GM23338 (cell line): Measurements from ENCODE around the gene MAP2K1. TPM values are rescaled to one million over a fixed set of nuclear protein-coding genes. Genes with fewer than 3 reads are reported as not detected.
"Not testable (repeated sequence)": the region's sequence is repeated elsewhere in the genome, so short reads cannot be mapped to it uniquely, and the experiment has no call there.

Experiments
- ATAC-seq: fragments of 200-7000 bp; cut with Tn5 transposase; 3 replicates; pipeline ENCODE4 v1.9.1; 2020
- DNase-seq: peaks from one replicate; pipeline ENCODE4 v3.0.0-alpha.2; 2015; ENCODE audit warnings: low spot score
- H2AFZ ChIP-seq: fragments of 200-600 bp; sonication (generic); 2 replicates; pipeline ENCODE4 v1.8.0; 2016; ENCODE audit warnings: antibody characterized with exemption, mild to moderate bottlenecking, moderate library complexity
- H3F3A ChIP-seq: fragments of 200-600 bp; sonication (generic); replicated peaks from 2 replicates; pipeline ENCODE4 v1.8.0; 2017; ENCODE audit warnings: antibody characterized with exemption, mixed run types, low read depth
- H3K27ac ChIP-seq: fragments of 200-600 bp; sonication (generic); 2 replicates; pipeline ENCODE4 v1.6.1; 2016; ENCODE audit warnings: low read depth
- H3K27me3 ChIP-seq: fragments of 200-600 bp; sonication (generic); 2 replicates; pipeline ENCODE4 v1.8.0; 2016; ENCODE audit warnings: mild to moderate bottlenecking, mixed run types, moderate library complexity; ENCODE audit not compliant: insufficient read depth
- H3K36me3 ChIP-seq: fragments of 200-600 bp; sonication (generic); 2 replicates; pipeline ENCODE4 v1.8.0; 2016; ENCODE audit warnings: mild to moderate bottlenecking; ENCODE audit not compliant: insufficient read depth
- H3K4me1 ChIP-seq: fragments of 200-600 bp; sonication (generic); 2 replicates; pipeline ENCODE4 v1.8.0; 2016; ENCODE audit warnings: mild to moderate bottlenecking, moderate library complexity; ENCODE audit not compliant: insufficient read depth
- H3K4me2 ChIP-seq: fragments of 200-600 bp; sonication (generic); 2 replicates; pipeline ENCODE4 v1.7.1; 2017; ENCODE audit warnings: mixed run types
- H3K4me3 ChIP-seq: fragments of 200-600 bp; sonication (generic); 2 replicates; pipeline ENCODE4 v1.6.1; 2016; ENCODE audit warnings: mixed run types
- H3K79me2 ChIP-seq: fragments of 200-600 bp; sonication (generic); replicated peaks from 2 replicates; pipeline ENCODE4 v1.8.0; 2017; ENCODE audit warnings: mild to moderate bottlenecking; ENCODE audit not compliant: insufficient read depth
- H3K9me2 ChIP-seq: fragments of 200-600 bp; sonication (generic); 2 replicates; pipeline ENCODE4 v1.8.0; 2017; ENCODE audit not compliant: insufficient read depth
- H4K20me1 ChIP-seq: fragments of 200-600 bp; sonication (generic); replicated peaks from 2 replicates; pipeline ENCODE4 v1.8.0; 2017; ENCODE audit warnings: mild to moderate bottlenecking; ENCODE audit not compliant: insufficient read depth
- H3K27ac Mint-ChIP-seq: 2 replicates; pipeline ENCODE4 v1.8.0; 2020; ENCODE audit warnings: inconsistent platforms, mild to moderate bottlenecking, moderate library complexity, mixed read lengths
- H3K27me3 Mint-ChIP-seq: 3 replicates; pipeline ENCODE4 v1.8.0; 2022; ENCODE audit warnings: low read depth, mild to moderate bottlenecking, moderate library complexity, mixed read lengths, inconsistent platforms; ENCODE audit not compliant: insufficient read depth, poor library complexity
- H3K36me3 Mint-ChIP-seq: 3 replicates; pipeline ENCODE4 v1.8.0; 2021; ENCODE audit warnings: low read depth, mild to moderate bottlenecking, inconsistent platforms, moderate library complexity, mixed read lengths
- H3K4me1 Mint-ChIP-seq: 3 replicates; pipeline ENCODE4 v1.8.0; 2020; ENCODE audit warnings: mild to moderate bottlenecking, inconsistent platforms, mixed read lengths
- H3K4me3 Mint-ChIP-seq: 3 replicates; pipeline ENCODE4 v1.8.0; 2021; ENCODE audit warnings: moderate library complexity, mild to moderate bottlenecking, inconsistent platforms, mixed read lengths
- H3K9me3 Mint-ChIP-seq: 3 replicates; pipeline ENCODE4 v1.8.0; 2020; ENCODE audit warnings: moderate library complexity, mild to moderate bottlenecking, inconsistent platforms, mixed read lengths
- CREB1 ChIP-seq: fragments of 250-450 bp; sonication (Bioruptor Pico); IDR thresholded peaks from 2 replicates; pipeline ENCODE4 v1.5.0; 2020; ENCODE audit warnings: low read depth, mild to moderate bottlenecking, moderate library complexity
- EZH2 ChIP-seq: fragments of 200-600 bp; sonication (generic); IDR thresholded peaks from one replicate; pipeline ENCODE4 v1.8.0; 2017; ENCODE audit warnings: antibody characterized with exemption, mild to moderate bottlenecking, low read depth; ENCODE audit not compliant: unreplicated experiment
- JUNB ChIP-seq: IDR thresholded peaks from one replicate; pipeline ENCODE4 v1.6.1; 2016; ENCODE audit warnings: antibody characterized with exemption; ENCODE audit not compliant: unreplicated experiment
- NANOG ChIP-seq: IDR thresholded peaks from 2 replicates; pipeline ENCODE4 v1.6.1; 2016; ENCODE audit warnings: antibody characterized with exemption, borderline replicate concordance
- STAT1 ChIP-seq: IDR thresholded peaks from one replicate; pipeline ENCODE4 v1.6.1; 2016; ENCODE audit warnings: antibody characterized with exemption; ENCODE audit not compliant: unreplicated experiment
- ZNF114 ChIP-seq: fragments of 250-450 bp; sonication (Bioruptor Pico); IDR thresholded peaks from 2 replicates; pipeline ENCODE4 v1.5.0; 2020; ENCODE audit warnings: mild to moderate bottlenecking, moderate library complexity
- polyA plus RNA-seq: library from polyadenylated mRNA; unstranded; fragments of >200 nt; fragmentation: Nextera tagmentation; extraction: Ambion mirVana; gene quantifications from 2 replicates; pipeline ENCODE4 v1.2.1, GENCODE V29; 2016
- total RNA-seq: library from RNA; depleted of rRNA; stranded (reverse); fragments of >200 nt; shearing (Covaris generic); gene quantifications from 2 replicates; pipeline ENCODE4 v1.2.3, GENCODE V29; 2014
- TF ChIP-seq, protein P1 (sequence below), 2 experiments: fragments of 200-600 bp in 1 of 2; sonication (generic) in 1 of 2; conservative IDR thresholded peaks; 2 replicates each; pipeline versions ENCODE4 v1.5.1 to v1.6.1; 2016 to 2017; ENCODE audit warnings: antibody characterized with exemption in 2 of 2, low read depth in 2 of 2, mild to moderate bottlenecking in 2 of 2, moderate library complexity in 1 of 2

The MAP2K1 gene
- total and polyA plus RNA-seq, 2 experiments from 2014 or later: 42.0 to 68.5 TPM

DNA sequence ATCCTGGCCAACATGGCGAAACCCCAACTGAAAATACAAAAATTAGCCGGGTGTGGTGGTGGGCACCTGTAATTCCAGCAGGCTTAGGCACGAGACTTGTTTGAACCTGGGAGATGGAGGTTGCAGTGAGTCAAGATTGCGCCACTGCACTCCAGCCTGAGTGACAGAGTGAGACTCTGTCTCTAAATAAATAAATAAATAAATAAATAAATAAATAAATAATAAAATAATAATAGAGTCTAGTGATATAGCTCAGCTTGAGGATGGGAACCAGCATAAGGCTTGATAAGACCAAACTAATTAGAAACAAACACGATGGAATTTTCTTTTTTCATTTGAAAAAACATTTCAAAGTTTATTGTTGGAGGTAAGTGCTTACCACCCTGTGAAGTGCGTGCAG is 74.6 kb downstream of the MAP2K1 start:
- not testable (repeated sequence) for ATAC-seq, H3K4me2 ChIP-seq, H3K36me3 ChIP-seq, DNase-seq, H3K4me3 Mint-ChIP-seq, H3K27ac Mint-ChIP-seq, H3K79me2 ChIP-seq, H3K4me3 ChIP-seq, H3K27me3 Mint-ChIP-seq, H3F3A ChIP-seq, H3K27me3 ChIP-seq, H2AFZ ChIP-seq, H3K9me2 ChIP-seq, H3K27ac ChIP-seq
- Mint-ChIP-seq H3K4me1 (peaks cover 49% of the 10 kb centered on the region), H3K9me3 (peaks cover 17% of the 10 kb centered on the region), H3K36me3 (peaks cover 31% of the 10 kb centered on the region)
- peaks cover 27% of the 10 kb centered on the region for H3K4me1 ChIP-seq
- H4K20me1 ChIP-seq: peaks cover 11% of the 10 kb centered on the region

DNA sequence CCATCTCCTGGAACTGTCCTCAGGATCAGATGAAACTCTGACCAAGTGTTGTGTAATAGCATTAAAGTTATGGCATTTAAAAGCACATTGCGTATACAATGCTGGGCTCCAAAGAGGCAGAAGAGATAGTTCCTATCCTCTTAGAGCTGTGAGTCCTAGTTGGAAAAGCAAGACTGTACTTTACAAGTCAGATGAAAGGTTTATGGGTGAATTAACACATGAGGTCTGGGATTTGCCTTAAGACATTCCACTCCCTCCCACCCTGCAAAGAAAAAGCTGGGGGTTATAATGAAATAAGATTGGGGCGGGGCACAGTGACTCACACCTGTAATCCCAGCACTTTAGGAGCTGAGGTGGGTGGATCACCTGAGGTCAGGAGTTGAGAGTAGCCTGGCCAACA is 75.2 kb downstream of the MAP2K1 start:
- Histone ChIP-seq H3K4me1 (peaks cover 27% of the 10 kb centered on the region), H4K20me1 (peaks cover 11% of the 10 kb centered on the region), H3K36me3 (no peaks in the 10 kb centered on the region; the same call in 1 of the 2 replicates), H3F3A (no peaks in the 10 kb centered on the region), H2AFZ (no peak overlapping the region), H3K27ac (no peak overlapping the region; the same call in 1 of the 2 replicates), H3K4me3 (no peak overlapping the region), H3K79me2 (no peaks in the 10 kb centered on the region), H3K9me2 (no peaks in the 10 kb centered on the region), H3K27me3 (no peaks in the 10 kb centered on the region), H3K4me2 (no peak overlapping the region)
- no peak for DNase-seq
- H3K4me1 Mint-ChIP-seq: peaks cover 45% of the 10 kb centered on the region
- no peak overlapping the region for H3K27ac Mint-ChIP-seq
- ATAC-seq: no peak
- H3K36me3 Mint-ChIP-seq: peaks cover 37% of the 10 kb centered on the region
- no peak overlapping the region for H3K4me3 Mint-ChIP-seq
- peaks cover 23% of the 10 kb centered on the region for H3K9me3 Mint-ChIP-seq
- H3K27me3 Mint-ChIP-seq: no peaks in the 10 kb centered on the region
- TF ChIP-seq STAT1 (no peak), JUNB (no peak)
- TF ChIP-seq, protein P1, sequence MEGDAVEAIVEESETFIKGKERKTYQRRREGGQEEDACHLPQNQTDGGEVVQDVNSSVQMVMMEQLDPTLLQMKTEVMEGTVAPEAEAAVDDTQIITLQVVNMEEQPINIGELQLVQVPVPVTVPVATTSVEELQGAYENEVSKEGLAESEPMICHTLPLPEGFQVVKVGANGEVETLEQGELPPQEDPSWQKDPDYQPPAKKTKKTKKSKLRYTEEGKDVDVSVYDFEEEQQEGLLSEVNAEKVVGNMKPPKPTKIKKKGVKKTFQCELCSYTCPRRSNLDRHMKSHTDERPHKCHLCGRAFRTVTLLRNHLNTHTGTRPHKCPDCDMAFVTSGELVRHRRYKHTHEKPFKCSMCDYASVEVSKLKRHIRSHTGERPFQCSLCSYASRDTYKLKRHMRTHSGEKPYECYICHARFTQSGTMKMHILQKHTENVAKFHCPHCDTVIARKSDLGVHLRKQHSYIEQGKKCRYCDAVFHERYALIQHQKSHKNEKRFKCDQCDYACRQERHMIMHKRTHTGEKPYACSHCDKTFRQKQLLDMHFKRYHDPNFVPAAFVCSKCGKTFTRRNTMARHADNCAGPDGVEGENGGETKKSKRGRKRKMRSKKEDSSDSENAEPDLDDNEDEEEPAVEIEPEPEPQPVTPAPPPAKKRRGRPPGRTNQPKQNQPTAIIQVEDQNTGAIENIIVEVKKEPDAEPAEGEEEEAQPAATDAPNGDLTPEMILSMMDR (conservative IDR thresholded peaks at IDR 0.05; ENCODE audit: low read depth in 2 of 2): no peak

GRCh38 chr15:66462627-66463026 is 75.9 kb downstream of the MAP2K1 start:
- peak; percentile 69 for ATAC-seq

GRCh38 chr15:66465294-66465693 is 78.6 kb downstream of the MAP2K1 start:
- Mint-ChIP-seq H3K9me3 (peaks cover 27% of the 10 kb centered on the region), H3K4me1 (peaks cover 43% of the 10 kb centered on the region), H3K36me3 (peaks cover 51% of the 10 kb centered on the region)
- not testable (repeated sequence) for ATAC-seq, H3K36me3 ChIP-seq, H3K27me3 Mint-ChIP-seq, H2AFZ ChIP-seq, H3K4me2 ChIP-seq, H3K4me3 Mint-ChIP-seq, H3K9me2 ChIP-seq, H3K27ac Mint-ChIP-seq, H3K27ac ChIP-seq, H3F3A ChIP-seq, H3K27me3 ChIP-seq, H3K4me3 ChIP-seq, H3K79me2 ChIP-seq, DNase-seq
- H3K4me1 ChIP-seq: peaks cover 38% of the 10 kb centered on the region
- H4K20me1 ChIP-seq: peaks cover 11% of the 10 kb centered on the region

More at GRCh38 chr15:66462627-66463026, 75.9 kb downstream of the MAP2K1 start:
- Histone ChIP-seq H3K4me3 (no peak overlapping the region), H3K9me2 (no peaks in the 10 kb centered on the region), H2AFZ (no peak overlapping the region), H3K27me3 (no peaks in the 10 kb centered on the region), H3K4me1 (peaks cover 27% of the 10 kb centered on the region), H3K4me2 (no peak overlapping the region), H4K20me1 (peaks cover 11% of the 10 kb centered on the region), H3K79me2 (no peaks in the 10 kb centered on the region), H3K27ac (0 out of 2 replicates have a peak overlapping the region, but pooled peaks have one; percentile 67), H3F3A (no peaks in the 10 kb centered on the region), H3K36me3 (no peaks in the 10 kb centered on the region; the same call in 1 of the 2 replicates)
- H3K27me3 Mint-ChIP-seq: no peaks in the 10 kb centered on the region
- H3K27ac Mint-ChIP-seq: no peak overlapping the region
- TF ChIP-seq, protein P1 (conservative IDR thresholded peaks at IDR 0.05; ENCODE audit: low read depth in 2 of 2): no peak
- TF ChIP-seq CREB1 (CRISPR knock-in tag): no peak
- no peak for TF ChIP-seq JUNB
- no peak for TF ChIP-seq ZNF114 (CRISPR knock-in tag)
- TF ChIP-seq STAT1: no peak
- TF ChIP-seq NANOG: no peak
- no peak for TF ChIP-seq EZH2
- H3K4me1 Mint-ChIP-seq: peaks cover 45% of the 10 kb centered on the region
- peak; percentile 43 for DNase-seq
- H3K4me3 Mint-ChIP-seq: no peak overlapping the region
- peaks cover 27% of the 10 kb centered on the region for H3K9me3 Mint-ChIP-seq
- H3K36me3 Mint-ChIP-seq: peaks cover 44% of the 10 kb centered on the region
